Liver (tissue), 9 donors: ENCODE data around the gene F5. TPM values are rescaled to one million over a fixed set of nuclear protein-coding genes. Genes with fewer than 3 reads are reported as not detected.

ENCODE experiments used
- DNase-seq: peaks from one replicate; pipeline ENCODE4 v3.0.0-alpha.2; 2017; ENCODE audit warnings: low spot score
- H3K27ac ChIP-seq, 2 donors: one replicate each; pipeline ENCODE4 v1.7.0; 2013; ENCODE audit warnings: inconsistent platforms in 2 of 2, low read length in 2 of 2, control low read depth in 1 of 2, low read depth in 1 of 2, mild to moderate bottlenecking in 1 of 2
- H3K27me3 ChIP-seq, 4 donors: one replicate each; pipeline versions ENCODE4 v1.6.1 to v1.7.0; 2013; ENCODE audit warnings: low read length in 3 of 4, inconsistent platforms in 1 of 4, mild to moderate bottlenecking in 1 of 4, moderate library complexity in 1 of 4; ENCODE audit not compliant: control insufficient read depth in 4 of 4, insufficient read depth in 4 of 4
- H3K36me3 ChIP-seq, 4 donors: one replicate each; pipeline versions ENCODE4 v1.6.1 to v1.7.0; 2013; ENCODE audit warnings: low read length in 3 of 4, mild to moderate bottlenecking in 3 of 4, low read depth in 1 of 4, moderate library complexity in 1 of 4; ENCODE audit not compliant: control insufficient read depth in 4 of 4, insufficient read depth in 3 of 4
- H3K4me1 ChIP-seq, 4 donors: one replicate each; pipeline versions ENCODE4 v1.6.1 to v1.7.0; 2013; ENCODE audit warnings: low read length in 3 of 4, mild to moderate bottlenecking in 3 of 4, moderate library complexity in 1 of 4; ENCODE audit not compliant: control insufficient read depth in 4 of 4, insufficient read depth in 4 of 4
- H3K4me3 ChIP-seq, 3 donors: one replicate each; pipeline versions ENCODE4 v1.6.1 to v1.7.0; 2013; ENCODE audit warnings: low read length in 3 of 3, control low read depth in 1 of 3, low read depth in 1 of 3, mild to moderate bottlenecking in 1 of 3
- H3K9ac ChIP-seq, 2 donors: one replicate each; pipeline ENCODE4 v1.7.0; 2013; ENCODE audit warnings: low read length in 2 of 2, mild to moderate bottlenecking in 2 of 2, moderate library complexity in 2 of 2, control low read depth in 1 of 2, low read depth in 1 of 2
- H3K9me3 ChIP-seq, 4 donors: one replicate each; pipeline versions ENCODE4 v1.6.1 to v1.7.0; 2013; ENCODE audit warnings: low read length in 3 of 4; ENCODE audit not compliant: control insufficient read depth in 4 of 4
- EGR1 ChIP-seq, 2 donors: IDR thresholded peaks; 2 replicates each; pipeline ENCODE4 v1.6.1; 2016 to 2018; ENCODE audit warnings: antibody characterized with exemption in 2 of 2, low read depth in 2 of 2
- FOXA1 ChIP-seq: IDR thresholded peaks from 2 replicates; pipeline ENCODE4 v1.6.1; 2016; ENCODE audit warnings: antibody characterized with exemption
- FOXA2 ChIP-seq: IDR thresholded peaks from 2 replicates; pipeline ENCODE4 v1.6.1; 2016; ENCODE audit warnings: antibody characterized with exemption
- HNF4A ChIP-seq, 2 donors: conservative IDR thresholded peaks; 2 replicates each; pipeline ENCODE4 v1.6.1; 2016; ENCODE audit warnings: antibody characterized with exemption in 2 of 2, mild to moderate bottlenecking in 2 of 2
- HNF4G ChIP-seq: IDR thresholded peaks from 2 replicates; pipeline ENCODE4 v1.6.1; 2016; ENCODE audit warnings: antibody characterized with exemption
- JUND ChIP-seq, 2 donors: IDR thresholded peaks; 2 replicates each; pipeline ENCODE4 v1.6.1; 2016; ENCODE audit warnings: antibody characterized with exemption in 2 of 2
- NR2F2 ChIP-seq: IDR thresholded peaks from 2 replicates; pipeline ENCODE4 v1.6.1; 2016; ENCODE audit warnings: antibody characterized with exemption
- RAD21 ChIP-seq, 2 donors: IDR thresholded peaks; 2 replicates each; pipeline ENCODE4 v1.6.1; 2016; ENCODE audit warnings: antibody characterized with exemption in 2 of 2, mild to moderate bottlenecking in 2 of 2
- REST ChIP-seq: IDR thresholded peaks from 2 replicates; pipeline ENCODE4 v1.6.1; 2016; ENCODE audit warnings: antibody characterized with exemption, mild to moderate bottlenecking
- RXRA ChIP-seq, 2 donors: IDR thresholded peaks; 2 replicates each; pipeline ENCODE4 v1.6.1; 2017 to 2018; ENCODE audit warnings: antibody characterized with exemption in 2 of 2, mild to moderate bottlenecking in 1 of 2
- SP1 ChIP-seq: IDR thresholded peaks from 2 replicates; pipeline ENCODE4 v1.6.1; 2018; ENCODE audit warnings: antibody characterized with exemption, mild to moderate bottlenecking
- TAF1 ChIP-seq: conservative IDR thresholded peaks from 2 replicates; pipeline ENCODE4 v1.6.1; 2016; ENCODE audit warnings: antibody characterized with exemption, mild to moderate bottlenecking
- WGBS: extraction: QIAGEN DNeasy Blood & Tissue Kit; methylation state at CpG from one replicate; pipeline ENCODE4 v1.1.7; 2013; 5-methylcytosine and 5-hydroxymethylcytosine counted together
- polyA plus RNA-seq, 2 donors: library from polyadenylated mRNA; stranded (reverse) in 1 of 2; unstranded in 1 of 2; fragments of 200-250 nt in 1 of 2; fragments of >200 nt in 1 of 2; fragmentation: Nextera tagmentation in 1 of 2; extraction: Ambion mirVana in 1 of 2; gene quantifications; one replicate each; pipeline versions ENCODE4 v1.2.1 to v1.2.3, GENCODE V29; 2013 to 2015
- total RNA-seq, 2 donors: library from RNA; depleted of rRNA; stranded (reverse); fragments of >200 nt; gene quantifications; one replicate each; pipeline ENCODE4 v1.2.3, GENCODE V29; 2014
- TF ChIP-seq, protein P1 (sequence below): IDR thresholded peaks from 2 replicates; pipeline ENCODE4 v1.6.1; 2016; ENCODE audit warnings: antibody characterized with exemption
- TF ChIP-seq, protein P2 (sequence below): IDR thresholded peaks from 2 replicates; pipeline ENCODE4 v1.6.1; 2016; ENCODE audit warnings: antibody characterized with exemption
- TF ChIP-seq, protein P3 (sequence below): IDR thresholded peaks from 2 replicates; pipeline ENCODE4 v1.6.1; 2016; ENCODE audit warnings: antibody characterized with exemption
- donor health status: healthy.
- donor health status: healthy.
- donor health status: healthy.
- donor health status: healthy.
- donor health status: healthy.

Gene F5
- total and polyA plus RNA-seq, 4 donors, result 86.1 to 155 (median 129) TPM

- no peak overlapping the region for H3K27ac ChIP-seq
- no peak overlapping the region for H3K9ac ChIP-seq
- no peaks in the 10 kb centered on the region for H3K4me1 ChIP-seq
- H3K36me3 ChIP-seq, result no peaks in the 10 kb centered on the region
- 78% methylated on average over 2 of the region's 2 CpGs for WGBS
- no peaks in the 10 kb centered on the region for H3K27me3 ChIP-seq
- no peak overlapping the region for H3K4me3 ChIP-seq
- TF ChIP-seq JUND (IDR thresholded peaks at IDR 0.05) (no peak), RAD21 (IDR thresholded peaks at IDR 0.05) (no peak), REST (no peak), TAF1 (no peak), HNF4G (no peak), HNF4A (conservative IDR thresholded peaks at IDR 0.05) (no peak), NR2F2 (no peak), RXRA (IDR thresholded peaks at IDR 0.05) (no peak), FOXA2 (no peak), FOXA1 (no peak)
- TF ChIP-seq, protein P1, sequence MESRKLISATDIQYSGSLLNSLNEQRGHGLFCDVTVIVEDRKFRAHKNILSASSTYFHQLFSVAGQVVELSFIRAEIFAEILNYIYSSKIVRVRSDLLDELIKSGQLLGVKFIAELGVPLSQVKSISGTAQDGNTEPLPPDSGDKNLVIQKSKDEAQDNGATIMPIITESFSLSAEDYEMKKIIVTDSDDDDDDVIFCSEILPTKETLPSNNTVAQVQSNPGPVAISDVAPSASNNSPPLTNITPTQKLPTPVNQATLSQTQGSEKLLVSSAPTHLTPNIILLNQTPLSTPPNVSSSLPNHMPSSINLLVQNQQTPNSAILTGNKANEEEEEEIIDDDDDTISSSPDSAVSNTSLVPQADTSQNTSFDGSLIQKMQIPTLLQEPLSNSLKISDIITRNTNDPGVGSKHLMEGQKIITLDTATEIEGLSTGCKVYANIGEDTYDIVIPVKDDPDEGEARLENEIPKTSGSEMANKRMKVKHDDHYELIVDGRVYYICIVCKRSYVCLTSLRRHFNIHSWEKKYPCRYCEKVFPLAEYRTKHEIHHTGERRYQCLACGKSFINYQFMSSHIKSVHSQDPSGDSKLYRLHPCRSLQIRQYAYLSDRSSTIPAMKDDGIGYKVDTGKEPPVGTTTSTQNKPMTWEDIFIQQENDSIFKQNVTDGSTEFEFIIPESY, result no peak
- TF ChIP-seq, protein P2, sequence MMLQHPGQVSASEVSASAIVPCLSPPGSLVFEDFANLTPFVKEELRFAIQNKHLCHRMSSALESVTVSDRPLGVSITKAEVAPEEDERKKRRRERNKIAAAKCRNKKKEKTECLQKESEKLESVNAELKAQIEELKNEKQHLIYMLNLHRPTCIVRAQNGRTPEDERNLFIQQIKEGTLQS, result no peak
- no peak for DNase-seq
- no peaks in the 10 kb centered on the region for H3K9me3 ChIP-seq
Measured at GRCh38 chr1:169495916-169496315, 90.4 kb downstream of the F5 start.

GRCh38 chr1:169495046-169495775 is 91.1 kb downstream of the F5 start:
- Histone ChIP-seq H3K4me3 (no peak overlapping the region), H3K27me3 (no peaks in the 10 kb centered on the region), H3K27ac (no peak overlapping the region), H3K9ac (no peak overlapping the region), H3K36me3 (no peaks in the 10 kb centered on the region), H3K4me1 (no peaks in the 10 kb centered on the region), H3K9me3 (no peaks in the 10 kb centered on the region)
- TF ChIP-seq EGR1 (IDR thresholded peaks at IDR 0.05; ENCODE audit: low read depth in 2 of 2) (no peak), FOXA1 (no peak)
- no peak for DNase-seq

DNA sequence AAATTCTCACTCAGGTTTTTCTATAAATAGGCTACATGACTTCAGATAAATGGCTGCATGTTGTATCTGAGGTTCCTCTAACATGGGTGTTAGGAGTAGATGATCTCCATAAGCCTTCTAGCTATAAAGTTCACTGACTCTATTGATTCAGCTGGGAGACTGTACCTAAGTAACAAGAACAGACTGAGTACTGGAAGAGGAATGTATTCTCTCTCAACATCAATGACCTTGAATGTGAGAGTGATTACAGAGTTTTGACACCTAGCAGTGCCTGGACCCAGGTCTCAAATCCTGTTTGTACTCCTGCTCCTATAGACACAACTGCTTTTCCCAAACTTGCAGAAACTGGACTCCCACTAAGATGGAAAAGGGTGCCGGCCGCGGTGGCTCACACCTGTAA is 91.9 kb downstream of the F5 start:
- Histone ChIP-seq H3K27me3 (no peaks in the 10 kb centered on the region), H3K36me3 (no peaks in the 10 kb centered on the region), H3K4me1 (peaks cover 0 to under 1% (median 0%) of the 10 kb centered on the region in 4 donors), H3K27ac (no peak overlapping the region), H3K9me3 (no peaks in the 10 kb centered on the region), H3K4me3 (no peak overlapping the region), H3K9ac (no peak overlapping the region)
- 97% methylated on average over 3 of the region's 3 CpGs for WGBS
- no peak for DNase-seq
- no peak for TF ChIP-seq RAD21 (IDR thresholded peaks at IDR 0.05)
- no peak for TF ChIP-seq FOXA2
- TF ChIP-seq NR2F2, result no peak
- no peak for TF ChIP-seq FOXA1
- no peak for TF ChIP-seq SP1
- no peak for TF ChIP-seq EGR1 (IDR thresholded peaks at IDR 0.05; ENCODE audit: low read depth in 2 of 2)
- TF ChIP-seq, protein P1, result no peak
- TF ChIP-seq REST, result no peak
- no peak for TF ChIP-seq HNF4A (conservative IDR thresholded peaks at IDR 0.05)
- TF ChIP-seq, protein P3, sequence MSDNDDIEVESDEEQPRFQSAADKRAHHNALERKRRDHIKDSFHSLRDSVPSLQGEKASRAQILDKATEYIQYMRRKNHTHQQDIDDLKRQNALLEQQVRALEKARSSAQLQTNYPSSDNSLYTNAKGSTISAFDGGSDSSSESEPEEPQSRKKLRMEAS, result no peak
- no peak for TF ChIP-seq RXRA (IDR thresholded peaks at IDR 0.05)
- TF ChIP-seq HNF4G, result no peak
- no peak for TF ChIP-seq TAF1
